Small intestine (tissue), 7 donors: ENCODE results near the gene ELP6. TPM values are rescaled to one million over a fixed set of nuclear protein-coding genes. Genes with fewer than 3 reads are reported as not detected.
A peak's percentile ranks its signal among the peaks of the same experiment; 100 is the strongest.
"Not testable (repeated sequence)": the region's sequence is repeated elsewhere in the genome, so short reads cannot be mapped to it uniquely, and the experiment has no call there.

Source experiments
- DNase-seq, 2 donors: peaks; one replicate each; pipeline versions ENCODE4 v3.0.0 to v3.0.0-alpha.2; 2013
- FAIRE-seq: peaks from 2 replicates; lab custom pipeline; 2012; peaks lifted over from hg19 to GRCh38; lab: Jason Lieb, UNC
- H3K27ac ChIP-seq, 3 donors: one replicate each; pipeline ENCODE4 v1.5.1; 2013; ENCODE audit warnings: low read length in 2 of 3, mild to moderate bottlenecking in 2 of 3, control low read depth in 1 of 3, inconsistent platforms in 1 of 3, low read depth in 1 of 3, moderate library complexity in 1 of 3
- H3K27me3 ChIP-seq, 3 donors: one replicate each; pipeline ENCODE4 v1.6.1; 2013; ENCODE audit warnings: low read length in 3 of 3, inconsistent platforms in 1 of 3; ENCODE audit not compliant: control insufficient read depth in 3 of 3, insufficient read depth in 3 of 3
- H3K36me3 ChIP-seq, 3 donors: one replicate each; pipeline ENCODE4 v1.6.1; 2013; ENCODE audit warnings: low read length in 3 of 3, inconsistent platforms in 1 of 3, low read depth in 1 of 3, mild to moderate bottlenecking in 1 of 3, moderate library complexity in 1 of 3; ENCODE audit not compliant: control insufficient read depth in 3 of 3, insufficient read depth in 2 of 3
- H3K4me1 ChIP-seq, 3 donors: one replicate each; pipeline ENCODE4 v1.6.1; 2013; ENCODE audit warnings: low read length in 2 of 3, inconsistent platforms in 1 of 3, low read depth in 1 of 3, mild to moderate bottlenecking in 1 of 3, moderate library complexity in 1 of 3; ENCODE audit not compliant: control insufficient read depth in 3 of 3, insufficient read depth in 2 of 3
- H3K4me3 ChIP-seq, 3 donors: one replicate each; pipeline ENCODE4 v1.5.1; 2013; ENCODE audit warnings: low read length in 3 of 3, control low read depth in 1 of 3, inconsistent platforms in 1 of 3, low read depth in 1 of 3, mild to moderate bottlenecking in 1 of 3, moderate library complexity in 1 of 3
- H3K9me3 ChIP-seq, 2 donors: one replicate each; pipeline ENCODE4 v1.6.1; 2013; ENCODE audit warnings: low read depth in 1 of 2, low read length in 1 of 2; ENCODE audit not compliant: control insufficient read depth in 2 of 2, insufficient read depth in 1 of 2
- WGBS, 3 donors: extraction: QIAGEN DNeasy Blood & Tissue Kit; methylation state at CpG; one replicate each; pipeline ENCODE4 v1.1.7; 2013; 5-methylcytosine and 5-hydroxymethylcytosine counted together
- polyA plus RNA-seq, 4 donors: library from polyadenylated mRNA; stranded (reverse) in 3 of 4; unstranded in 1 of 4; fragments of 200-250 nt in 3 of 4; fragments of 120-200 nt in 1 of 4; gene quantifications; one replicate each; pipeline versions ENCODE4 v1.2.1 to v1.2.3, GENCODE V29; 2013
- donor health status: healthy with polysubstance abuse.
- donor health status: control.
- donor health status: control.
- donor health status: Bipolar disorder and iron deficiency.
- donor health status: healthy.

The ELP6 gene
- polyA plus RNA-seq, 4 donors, result 27.8 to 35.3 (median 29.9) TPM

- not testable (repeated sequence) for FAIRE-seq, H3K4me1 ChIP-seq, H3K9me3 ChIP-seq, DNase-seq, H3K4me3 ChIP-seq, H3K27ac ChIP-seq, H3K36me3 ChIP-seq, H3K27me3 ChIP-seq
- 19 to 51% (median 30%) methylated on average over 4 of the region's 4 CpGs for WGBS, 3 donors
Observed at GRCh38 chr3:47481763-47482162, 31.7 kb downstream of the ELP6 start.

GRCh38 chr3:47480267-47480666, 33.2 kb downstream of the ELP6 start:
- H3K27ac ChIP-seq, H3K9me3 ChIP-seq, DNase-seq, H3K27me3 ChIP-seq, H3K36me3 ChIP-seq, H3K4me3 ChIP-seq, FAIRE-seq: not testable (repeated sequence)
- peaks cover 0 to 14% (median 0%) of the 10 kb centered on the region in 3 donors for H3K4me1 ChIP-seq
- WGBS, 3 donors, result 95 to 96% (median 95%) methylated on average over 6 of the region's 6 CpGs

GRCh38 chr3:47479826-47480160, 33.7 kb downstream of the ELP6 start:
- H3K27ac ChIP-seq, result no peak overlapping the region
- no peak for FAIRE-seq
- 93 to 98% (median 96%) methylated on average over 2 of the region's 2 CpGs for WGBS, 3 donors

GRCh38 chr3:47478022-47478421, 35.5 kb downstream of the ELP6 start:
- Histone ChIP-seq H3K4me3 (no peak overlapping the region), H3K4me1 (peaks cover 2 to 26% (median 3%) of the 10 kb centered on the region in 3 donors), H3K9me3 (no peaks in the 10 kb centered on the region), H3K27ac (no peak overlapping the region), H3K36me3 (peaks cover 0 to 1% (median 0%) of the 10 kb centered on the region in 3 donors), H3K27me3 (no peaks in the 10 kb centered on the region)
- no peak for FAIRE-seq
- DNase-seq, result no peak

More at GRCh38 chr3:47479826-47480160, 33.7 kb downstream of the ELP6 start:
- Histone ChIP-seq H3K36me3 (no peaks in the 10 kb centered on the region), H3K27me3 (no peaks in the 10 kb centered on the region), H3K4me1 (peaks cover 0 to 14% (median 2%) of the 10 kb centered on the region in 3 donors), H3K4me3 (no peak overlapping the region), H3K9me3 (no peaks in the 10 kb centered on the region)
- no peak for DNase-seq

GRCh38 chr3:47476644-47477199, 36.8 kb downstream of the ELP6 start:
- no peak overlapping the region for H3K27ac ChIP-seq
- H3K36me3 ChIP-seq, result peaks cover 0 to 2% (median 2%) of the 10 kb centered on the region in 3 donors
- peaks cover 2 to 27% (median 3%) of the 10 kb centered on the region in 3 donors for H3K4me1 ChIP-seq
- FAIRE-seq, result no peak
- no peaks in the 10 kb centered on the region for H3K9me3 ChIP-seq
- WGBS, 3 donors, result 84 to 92% (median 89%) methylated on average over 11 of the region's 11 CpGs
- no peak for DNase-seq
- no peaks in the 10 kb centered on the region for H3K27me3 ChIP-seq
- H3K4me3 ChIP-seq, result no peak overlapping the region

GRCh38 chr3:47476330-47476626, 37.2 kb downstream of the ELP6 start:
- Histone ChIP-seq H3K9me3 (no peaks in the 10 kb centered on the region), H3K4me3 (peak overlapping the region; percentile 20 to 93 (median 71)), H3K36me3 (peaks cover 0 to 2% (median 2%) of the 10 kb centered on the region in 3 donors), H3K27me3 (no peaks in the 10 kb centered on the region), H3K4me1 (peaks cover 2 to 27% (median 3%) of the 10 kb centered on the region in 3 donors), H3K27ac (peak overlapping the region; percentile 50 to 88 (median 82))
- FAIRE-seq, result no peak
- no peak for DNase-seq
- WGBS, 3 donors, result 48 to 67% (median 56%) methylated on average over 5 of the region's 5 CpGs

- Histone ChIP-seq H3K4me3 (peak within 1 kb of the TSS; percentile 71 to 97 (median 93)), H3K4me1 (peaks cover 2 to 27% (median 3%) of the 10 kb centered on the region in 3 donors), H3K36me3 (peaks cover 0 to 2% (median 2%) of the 10 kb centered on the region in 3 donors), H3K27me3 (no peaks in the 10 kb centered on the region), H3K9me3 (no peaks in the 10 kb centered on the region), H3K27ac (peak within 1 kb of the TSS; percentile 63 to 88 (median 82))
- DNase-seq (peak; percentile 89 to 94), FAIRE-seq (no peak)
- WGBS, 3 donors, result 3 to 5% (median 3%) methylated on average over 56 to 88 of the region's 88 CpGs
Observed at GRCh38 chr3:47475570-47476329, 37.8 kb downstream of the ELP6 start, which contains the start of gene SCAP. Gene SCAP (minus strand): TSS chr3:47475941. CDS start chr3:47442993, 32,948 bp downstream.

- peak overlapping the region; percentile 71 to 97 (median 93) for H3K4me3 ChIP-seq
- H3K9me3 ChIP-seq, result no peaks in the 10 kb centered on the region
- peaks cover 3 to 27% (median 4%) of the 10 kb centered on the region in 3 donors for H3K4me1 ChIP-seq
- peak in 1 of 2 donors; percentile 35 for DNase-seq
- whole genome bisulfite sequencing, 3 donors, result 0 to 1% (median 1%) methylated on average over 24 of the region's 24 CpGs
- peaks cover 0 to 2% (median 2%) of the 10 kb centered on the region in 3 donors for H3K36me3 ChIP-seq
- H3K27me3 ChIP-seq, result no peaks in the 10 kb centered on the region
- peak overlapping the region; percentile 63 to 82 (median 81) for H3K27ac ChIP-seq
- no peak for FAIRE-seq
Observed at GRCh38 chr3:47475029-47475569, 38.4 kb downstream of the ELP6 start.
